ENCODE measurements around the gene NTM. TPM values are rescaled to one million over a fixed set of nuclear protein-coding genes. Genes with fewer than 3 reads are reported as not detected.

The NTM gene
- total RNA-seq, 1 experiment from 2014 or later = not detected

GRCh38 chr11:131829725-131830124, 459.3 kb downstream of the NTM start:
- Histone ChIP-seq H3K27ac (ENCODE audit: low read depth, low read length) (no peak overlapping the region), H3K27me3 (ENCODE audit: insufficient read depth, low read length) (no peaks in the 10 kb centered on the region), H3K9me2 (ENCODE audit: insufficient read depth) (no peaks in the 10 kb centered on the region), H3K4me2 (ENCODE audit: low read length) (no peak overlapping the region), H2AFZ (ENCODE audit: low read depth, low read length, poor library complexity, severe bottlenecking) (no peak overlapping the region), H3K4me3 (replicated peaks in 1 of 2; ENCODE audit: low read depth in 1 of 2, low read length in 2 of 2) (no peak overlapping the region), H3K4me1 (ENCODE audit: control insufficient read depth in 1 of 2, insufficient read depth in 2 of 2, low read length in 2 of 2) (no peaks in the 10 kb centered on the region), H3K9ac (ENCODE audit: low read length) (no peak overlapping the region), H3K9me3 (ENCODE audit: control insufficient read depth in 1 of 2, insufficient read depth in 1 of 2, low read depth in 1 of 2, low read length in 2 of 2) (peaks cover 3 to 19% of the 10 kb centered on the region in 2 experiments; a peak in 2 of 4 replicates), H4K20me1 (ENCODE audit: insufficient read depth) (no peaks in the 10 kb centered on the region; the same call in 1 of the 2 replicates), H3K79me2 (ENCODE audit: insufficient read depth, low read length) (no peaks in the 10 kb centered on the region), H3K36me3 (ENCODE audit: control insufficient read depth in 1 of 2, insufficient read depth in 2 of 2, low read length in 2 of 2) (no peaks in the 10 kb centered on the region)
- ChIA-PET POLR2A (no interaction called here), CTCF (no interaction called here), RAD21 (ENCODE audit: low non-redundant PET in 1 of 2, low total read pairs in 2 of 2, uncharacterized antibody in 2 of 2, unreplicated experiment in 2 of 2) (no interaction called here)
- DNase-seq (ENCODE audit: low read depth, low spot score) = no peak
- TF ChIP-seq SP1 (IDR thresholded peaks at IDR 0.05; ENCODE audit: low read depth) (no peak), ZFX (IDR thresholded peaks at IDR 0.05) (no peak), YY1 (IDR thresholded peaks at IDR 0.05; ENCODE audit: extremely low read depth, insufficient replicate concordance, low read depth, low read length) (no peak)
- TF ChIP-seq, protein P1, sequence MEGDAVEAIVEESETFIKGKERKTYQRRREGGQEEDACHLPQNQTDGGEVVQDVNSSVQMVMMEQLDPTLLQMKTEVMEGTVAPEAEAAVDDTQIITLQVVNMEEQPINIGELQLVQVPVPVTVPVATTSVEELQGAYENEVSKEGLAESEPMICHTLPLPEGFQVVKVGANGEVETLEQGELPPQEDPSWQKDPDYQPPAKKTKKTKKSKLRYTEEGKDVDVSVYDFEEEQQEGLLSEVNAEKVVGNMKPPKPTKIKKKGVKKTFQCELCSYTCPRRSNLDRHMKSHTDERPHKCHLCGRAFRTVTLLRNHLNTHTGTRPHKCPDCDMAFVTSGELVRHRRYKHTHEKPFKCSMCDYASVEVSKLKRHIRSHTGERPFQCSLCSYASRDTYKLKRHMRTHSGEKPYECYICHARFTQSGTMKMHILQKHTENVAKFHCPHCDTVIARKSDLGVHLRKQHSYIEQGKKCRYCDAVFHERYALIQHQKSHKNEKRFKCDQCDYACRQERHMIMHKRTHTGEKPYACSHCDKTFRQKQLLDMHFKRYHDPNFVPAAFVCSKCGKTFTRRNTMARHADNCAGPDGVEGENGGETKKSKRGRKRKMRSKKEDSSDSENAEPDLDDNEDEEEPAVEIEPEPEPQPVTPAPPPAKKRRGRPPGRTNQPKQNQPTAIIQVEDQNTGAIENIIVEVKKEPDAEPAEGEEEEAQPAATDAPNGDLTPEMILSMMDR (IDR thresholded peaks at IDR 0.05 in 2 of 3, conservative IDR thresholded peaks at IDR 0.05 in 1 of 3; ENCODE audit: borderline replicate concordance in 1 of 3, insufficient read depth in 1 of 3, low read depth in 2 of 3, low read length in 2 of 3) = no peak
- TF ChIP-seq, protein P2, sequence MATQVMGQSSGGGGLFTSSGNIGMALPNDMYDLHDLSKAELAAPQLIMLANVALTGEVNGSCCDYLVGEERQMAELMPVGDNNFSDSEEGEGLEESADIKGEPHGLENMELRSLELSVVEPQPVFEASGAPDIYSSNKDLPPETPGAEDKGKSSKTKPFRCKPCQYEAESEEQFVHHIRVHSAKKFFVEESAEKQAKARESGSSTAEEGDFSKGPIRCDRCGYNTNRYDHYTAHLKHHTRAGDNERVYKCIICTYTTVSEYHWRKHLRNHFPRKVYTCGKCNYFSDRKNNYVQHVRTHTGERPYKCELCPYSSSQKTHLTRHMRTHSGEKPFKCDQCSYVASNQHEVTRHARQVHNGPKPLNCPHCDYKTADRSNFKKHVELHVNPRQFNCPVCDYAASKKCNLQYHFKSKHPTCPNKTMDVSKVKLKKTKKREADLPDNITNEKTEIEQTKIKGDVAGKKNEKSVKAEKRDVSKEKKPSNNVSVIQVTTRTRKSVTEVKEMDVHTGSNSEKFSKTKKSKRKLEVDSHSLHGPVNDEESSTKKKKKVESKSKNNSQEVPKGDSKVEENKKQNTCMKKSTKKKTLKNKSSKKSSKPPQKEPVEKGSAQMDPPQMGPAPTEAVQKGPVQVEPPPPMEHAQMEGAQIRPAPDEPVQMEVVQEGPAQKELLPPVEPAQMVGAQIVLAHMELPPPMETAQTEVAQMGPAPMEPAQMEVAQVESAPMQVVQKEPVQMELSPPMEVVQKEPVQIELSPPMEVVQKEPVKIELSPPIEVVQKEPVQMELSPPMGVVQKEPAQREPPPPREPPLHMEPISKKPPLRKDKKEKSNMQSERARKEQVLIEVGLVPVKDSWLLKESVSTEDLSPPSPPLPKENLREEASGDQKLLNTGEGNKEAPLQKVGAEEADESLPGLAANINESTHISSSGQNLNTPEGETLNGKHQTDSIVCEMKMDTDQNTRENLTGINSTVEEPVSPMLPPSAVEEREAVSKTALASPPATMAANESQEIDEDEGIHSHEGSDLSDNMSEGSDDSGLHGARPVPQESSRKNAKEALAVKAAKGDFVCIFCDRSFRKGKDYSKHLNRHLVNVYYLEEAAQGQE (IDR thresholded peaks at IDR 0.05; ENCODE audit: low read depth) = no peak
- intact Hi-C loops (cut with micrococcal nuclease) = no loop called here
- BruUV-seq (replicated peaks) = no TSS peak
- no peak for ATAC-seq

All from HCT116 (cell line).